Measurements from ENCODE around the gene ACR. TPM values are rescaled to one million over a fixed set of nuclear protein-coding genes. Genes with fewer than 3 reads are reported as not detected.

Gene ACR
- total RNA-seq, 1 experiment from 2014 or later: 0.21 TPM

- intact Hi-C loops (cut with micrococcal nuclease; ENCODE audit: unreplicated experiment): no loop called here
- Histone ChIP-seq H3K27ac (ENCODE audit: low read length) (no peak overlapping the region), H3K4me1 (ENCODE audit: control insufficient read depth, insufficient read depth, low read length) (no peaks in the 10 kb centered on the region), H3K4me3 (ENCODE audit: low read depth in 2 of 2, low read length in 2 of 2) (no peak overlapping the region), H3K36me3 (ENCODE audit: control insufficient read depth, insufficient read depth, low read length) (no peaks in the 10 kb centered on the region), H3K9me3 (ENCODE audit: control insufficient read depth, insufficient read depth, low read depth, low read length) (no peaks in the 10 kb centered on the region), H3K27me3 (ENCODE audit: control insufficient read depth, insufficient read depth, low read length) (no peaks in the 10 kb centered on the region)
- ATAC-seq: no peak
- POLR2A ChIA-PET: no interaction called here
- in situ Hi-C loops (cut with HindIII; ENCODE audit: low pct_unique_long_range_greater_than_20kb, low sequenced_read_pairs): no loop called here
- no TSS peak for BruUV-seq (replicated peaks)
- no peak for DNase-seq (ENCODE audit: low read depth, low spot score)
- TF ChIP-seq POLR2AphosphoS5 (IDR thresholded peaks at IDR 0.05; ENCODE audit: low read depth, low read length) (no peak), SIN3A (IDR thresholded peaks at IDR 0.05; ENCODE audit: borderline replicate concordance, insufficient read depth, low read depth, low read length) (no peak), TCF7L2 (IDR thresholded peaks at IDR 0.05; ENCODE audit: low read depth, low read length) (no peak), REST (IDR thresholded peaks at IDR 0.05; ENCODE audit: insufficient read depth in 1 of 2, low read depth in 2 of 2, low read length in 1 of 2) (no peak), CTCF (IDR thresholded peaks at IDR 0.05) (no peak)
- CTCF ChIA-PET: no interaction called here
Measured at GRCh38 chr22:50738649-50739227, 734 bp downstream of the ACR start.

- H3K27ac ChIP-seq (ENCODE audit: low read length): no peak overlapping the region
- H3K36me3 ChIP-seq (ENCODE audit: control insufficient read depth, insufficient read depth, low read length): no peaks in the 10 kb centered on the region
- DNase-seq (ENCODE audit: low read depth, low spot score): no peak
- ATAC-seq: no peak
- no peak for TF ChIP-seq CTCF (IDR thresholded peaks at IDR 0.05)
- TF ChIP-seq TCF7L2 (IDR thresholded peaks at IDR 0.05; ENCODE audit: low read depth, low read length): no peak
- TF ChIP-seq POLR2AphosphoS5 (IDR thresholded peaks at IDR 0.05; ENCODE audit: low read depth, low read length): no peak
- no peak for TF ChIP-seq REST (IDR thresholded peaks at IDR 0.05; ENCODE audit: insufficient read depth in 1 of 2, low read depth in 2 of 2, low read length in 1 of 2)
- no peak for TF ChIP-seq SIN3A (IDR thresholded peaks at IDR 0.05; ENCODE audit: borderline replicate concordance, insufficient read depth, low read depth, low read length)
- intact Hi-C loops (cut with micrococcal nuclease; ENCODE audit: unreplicated experiment) (no loop called here), in situ Hi-C loops (cut with HindIII; ENCODE audit: low pct_unique_long_range_greater_than_20kb, low sequenced_read_pairs) (no loop called here)
- no TSS peak for BruUV-seq (replicated peaks)
- H3K4me1 ChIP-seq (ENCODE audit: control insufficient read depth, insufficient read depth, low read length): no peaks in the 10 kb centered on the region
- no peak overlapping the region for H3K4me3 ChIP-seq (ENCODE audit: low read depth in 2 of 2, low read length in 2 of 2)
- ChIA-PET CTCF (no interaction called here), POLR2A (no interaction called here)
- no peaks in the 10 kb centered on the region for H3K27me3 ChIP-seq (ENCODE audit: control insufficient read depth, insufficient read depth, low read length)
- no peaks in the 10 kb centered on the region for H3K9me3 ChIP-seq (ENCODE audit: control insufficient read depth, insufficient read depth, low read depth, low read length)
Measured at GRCh38 chr22:50739279-50739691, 1.3 kb downstream of the ACR start.

Data from Panc1 (cell line).